Memory B cell (primary cell): ENCODE results near the gene HEPACAM2.
A peak's percentile ranks its signal among the peaks of the same experiment; 100 is the strongest.

ENCODE experiments used
- ATAC-seq: fragments of 150-1000 bp; cut with Tn5 transposase; 2 replicates; pipeline ENCODE4 v1.10.0; 2021; ENCODE audit warnings: low read depth, mild to moderate bottlenecking, moderate library complexity
- DNase-seq, 2 donors: peaks; one replicate each; pipeline ENCODE4 v3.0.0; 2022; ENCODE audit warnings: low spot score in 2 of 2
- H3K27ac Mint-ChIP-seq: one replicate; pipeline ENCODE4 v1.8.0; 2022; ENCODE audit warnings: mild to moderate bottlenecking, moderate library complexity, mixed read lengths
- H3K27me3 Mint-ChIP-seq: one replicate; pipeline ENCODE4 v1.8.0; 2022; ENCODE audit warnings: mixed read lengths
- H3K36me3 Mint-ChIP-seq: one replicate; pipeline ENCODE4 v1.8.0; 2022; ENCODE audit warnings: mild to moderate bottlenecking, mixed read lengths
- H3K4me1 Mint-ChIP-seq: one replicate; pipeline ENCODE4 v1.8.0; 2022; ENCODE audit warnings: mixed read lengths
- H3K4me3 Mint-ChIP-seq: one replicate; pipeline ENCODE4 v1.8.0; 2022; ENCODE audit warnings: mild to moderate bottlenecking, moderate library complexity, mixed read lengths
- H3K9me3 Mint-ChIP-seq: one replicate; pipeline ENCODE4 v1.8.0; 2022; ENCODE audit warnings: mixed read lengths

The HEPACAM2 gene

DNA sequence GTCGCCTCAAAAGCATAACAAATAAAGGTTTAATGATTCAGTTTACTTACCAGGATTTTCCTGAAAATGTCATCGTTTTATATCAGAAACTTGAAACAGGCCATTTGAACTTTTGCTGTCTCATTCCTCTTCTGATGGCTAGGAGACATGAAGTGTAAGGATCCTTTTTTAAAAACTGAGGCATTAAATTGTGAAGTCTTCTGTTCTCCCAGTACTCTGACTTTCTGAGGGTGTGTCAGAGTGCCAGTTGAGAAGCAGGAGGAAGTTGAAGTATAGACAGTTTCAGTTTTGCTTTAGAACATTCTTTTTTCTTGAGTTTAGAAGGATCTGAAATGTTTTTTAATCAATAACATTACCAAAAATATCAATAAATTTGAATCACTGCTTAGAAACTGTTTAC, 78.1 kb downstream of the HEPACAM2 start, which contains the start of gene SAMD9L:
TSS of gene SAMD9L (minus strand) at position 242 of the 400 bp plus-strand sequence. CDS start 12,414 bp downstream, outside the sequence.
- DNase-seq, result no peak
- Mint-ChIP-seq H3K27me3 (no peaks in the 10 kb centered on the region), H3K9me3 (no peaks in the 10 kb centered on the region), H3K4me3 (peak within 1 kb of the TSS; percentile 90), H3K27ac (peak within 1 kb of the TSS; percentile 95), H3K4me1 (peaks cover 41% of the 10 kb centered on the region), H3K36me3 (peaks cover 10% of the 10 kb centered on the region)
- ATAC-seq, result peak; percentile 69

DNA sequence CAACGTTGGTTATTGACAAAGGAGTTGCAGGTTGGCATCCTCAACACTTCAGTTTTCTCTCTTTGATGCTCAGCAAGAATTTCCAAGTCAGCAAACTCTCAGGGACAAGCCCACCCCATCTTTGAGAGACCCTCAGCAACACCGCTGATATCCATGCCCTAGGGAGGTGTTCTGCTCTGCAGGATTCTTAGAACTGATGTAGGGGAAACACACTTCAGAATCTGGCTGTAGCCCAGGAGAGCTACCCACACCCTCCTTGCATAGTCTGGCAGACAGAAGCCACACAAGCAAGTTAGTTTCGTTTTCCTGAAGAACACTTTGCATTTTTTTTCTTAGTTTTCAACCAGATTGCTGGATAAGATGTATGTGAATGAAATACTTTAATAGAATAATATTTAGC, 78.9 kb downstream of the HEPACAM2 start:
- H3K4me3 Mint-ChIP-seq, result peak overlapping the region; percentile 90
- H3K27ac Mint-ChIP-seq, result peak overlapping the region; percentile 95
- peaks cover 41% of the 10 kb centered on the region for H3K4me1 Mint-ChIP-seq
- ATAC-seq (peak; percentile 62), DNase-seq (no peak)
- H3K36me3 Mint-ChIP-seq, result peaks cover 15% of the 10 kb centered on the region
- no peaks in the 10 kb centered on the region for H3K9me3 Mint-ChIP-seq
- no peaks in the 10 kb centered on the region for H3K27me3 Mint-ChIP-seq

- peaks cover 41% of the 10 kb centered on the region for H3K4me1 Mint-ChIP-seq
- no peaks in the 10 kb centered on the region for H3K27me3 Mint-ChIP-seq
- no peaks in the 10 kb centered on the region for H3K9me3 Mint-ChIP-seq
- ATAC-seq, result no peak
- peak overlapping the region; percentile 95 for H3K27ac Mint-ChIP-seq
- no peak for DNase-seq
- H3K36me3 Mint-ChIP-seq, result peaks cover 15% of the 10 kb centered on the region
- peak overlapping the region; percentile 90 for H3K4me3 Mint-ChIP-seq
Measured at GRCh38 chr7:93146472-93147141, 79.7 kb downstream of the HEPACAM2 start.

- Mint-ChIP-seq H3K36me3 (peaks cover 15% of the 10 kb centered on the region), H3K27me3 (no peaks in the 10 kb centered on the region), H3K4me3 (peak overlapping the region; percentile 78), H3K4me1 (peaks cover 41% of the 10 kb centered on the region), H3K27ac (peak overlapping the region; percentile 49), H3K9me3 (no peaks in the 10 kb centered on the region)
- no peak for DNase-seq
- ATAC-seq, result no peak
Measured at GRCh38 chr7:93146036-93146435, 80.2 kb downstream of the HEPACAM2 start.

DNA sequence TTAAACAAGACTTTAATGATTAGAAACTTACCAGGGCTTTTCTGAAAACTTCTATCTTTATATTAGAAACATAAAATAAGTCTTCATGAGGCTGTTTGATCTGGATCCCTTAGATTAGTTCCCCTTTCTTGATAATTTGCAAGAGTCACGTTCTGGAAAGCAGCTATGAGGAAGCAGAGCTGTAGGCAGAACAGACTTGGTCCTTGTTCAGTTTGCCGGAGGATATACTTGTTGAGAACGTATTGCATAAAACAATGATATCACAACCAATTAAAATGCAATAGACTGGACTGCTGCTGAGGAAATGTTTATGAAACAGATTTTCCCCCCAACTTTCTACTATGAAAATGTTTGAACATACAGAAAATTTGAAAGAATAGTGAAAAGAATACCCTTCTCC, 80.9 kb downstream of the HEPACAM2 start:
- Mint-ChIP-seq H3K27me3 (no peaks in the 10 kb centered on the region), H3K4me3 (peak overlapping the region; percentile 78), H3K27ac (peak overlapping the region; percentile 49), H3K36me3 (peaks cover 15% of the 10 kb centered on the region), H3K9me3 (no peaks in the 10 kb centered on the region), H3K4me1 (peaks cover 36% of the 10 kb centered on the region)
- DNase-seq (no peak), ATAC-seq (peak; percentile 68)

- ATAC-seq (no peak), DNase-seq (no peak)
- H3K4me3 Mint-ChIP-seq, result no peak overlapping the region
- H3K27me3 Mint-ChIP-seq, result no peaks in the 10 kb centered on the region
- peaks cover 18% of the 10 kb centered on the region for H3K4me1 Mint-ChIP-seq
- H3K9me3 Mint-ChIP-seq, result peaks cover 3% of the 10 kb centered on the region
- H3K27ac Mint-ChIP-seq, result no peak overlapping the region
- peaks cover 27% of the 10 kb centered on the region for H3K36me3 Mint-ChIP-seq
Measured at GRCh38 chr7:93142127-93142526, 84.1 kb downstream of the HEPACAM2 start.

- H3K4me3 Mint-ChIP-seq, result no peak overlapping the region
- H3K36me3 Mint-ChIP-seq, result peaks cover 36% of the 10 kb centered on the region
- H3K4me1 Mint-ChIP-seq, result peaks cover 6% of the 10 kb centered on the region
- H3K27me3 Mint-ChIP-seq, result no peaks in the 10 kb centered on the region
- no peak for DNase-seq
- no peak for ATAC-seq
- no peak overlapping the region for H3K27ac Mint-ChIP-seq
- peaks cover 4% of the 10 kb centered on the region for H3K9me3 Mint-ChIP-seq
Measured at GRCh38 chr7:93140582-93141191, 85.6 kb downstream of the HEPACAM2 start.

DNA sequence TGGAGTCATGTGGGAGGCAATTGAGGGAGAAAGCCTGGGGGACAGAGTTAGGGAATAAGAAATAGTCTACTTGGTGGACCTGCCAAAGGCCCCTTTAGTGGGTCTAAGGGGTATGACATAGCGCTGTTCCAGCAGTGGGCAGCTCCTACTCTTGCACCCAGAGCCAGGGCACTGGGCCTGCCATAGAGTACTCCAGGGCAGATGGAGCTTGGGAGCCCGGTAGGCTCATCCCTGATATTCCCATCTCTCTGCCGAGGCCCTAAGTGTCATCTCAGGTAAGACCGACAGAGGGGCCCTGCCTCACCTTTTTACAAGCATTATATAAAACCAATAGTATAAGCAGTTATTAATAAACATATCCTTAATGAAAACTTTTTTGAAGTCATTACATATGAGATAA, 87.7 kb downstream of the HEPACAM2 start:
- Mint-ChIP-seq H3K9me3 (peaks cover 8% of the 10 kb centered on the region), H3K27me3 (no peaks in the 10 kb centered on the region), H3K4me3 (no peak overlapping the region), H3K36me3 (peaks cover 44% of the 10 kb centered on the region), H3K27ac (no peak overlapping the region), H3K4me1 (peaks cover 2% of the 10 kb centered on the region)
- no peak for DNase-seq
- no peak for ATAC-seq
